ENCODE results near the gene CACNB3.

The CACNB3 gene

GRCh38 chr12:48781750-48782456, 36.4 kb upstream of the CACNB3 start:
- Histone ChIP-seq H3K36me3 (replicated peaks) (no peaks in the 10 kb centered on the region; the same call in 1 of the 2 replicates), H3K4me1 (no peaks in the 10 kb centered on the region), H3K4me3 (no peak overlapping the region), H3K27me3 (ENCODE audit: low read depth) (no peaks in the 10 kb centered on the region), H3K9me3 (no peaks in the 10 kb centered on the region)
- DNase-seq (ENCODE audit: low spot score in 2 of 2) = no peak
- in situ Hi-C loops (cut with MboI; ENCODE audit: low sequenced_read_pairs) = no loop called here

- Histone ChIP-seq H3K4me1 (peaks cover 4% of the 10 kb centered on the region; the same call in 1 of the 2 replicates), H3K27me3 (ENCODE audit: low read depth) (no peaks in the 10 kb centered on the region), H3K36me3 (replicated peaks) (no peaks in the 10 kb centered on the region), H3K9me3 (no peaks in the 10 kb centered on the region), H3K4me3 (no peak overlapping the region)
- DNase-seq (ENCODE audit: low spot score in 2 of 2) = no peak
- in situ Hi-C loops (cut with MboI; ENCODE audit: low sequenced_read_pairs) = no loop called here
Measured at GRCh38 chr12:48782457-48783395, 35.6 kb upstream of the CACNB3 start.

- no peak overlapping the region for H3K4me3 ChIP-seq
- DNase-seq (ENCODE audit: low spot score in 2 of 2) = no peak
- H3K9me3 ChIP-seq = no peaks in the 10 kb centered on the region
Measured at GRCh38 chr12:48783432-48783831, 34.9 kb upstream of the CACNB3 start.

GRCh38 chr12:48786591-48787544, 31.4 kb upstream of the CACNB3 start:
- peaks cover 7% of the 10 kb centered on the region for H3K4me1 ChIP-seq
- in situ Hi-C loops (cut with MboI; ENCODE audit: low sequenced_read_pairs) = no loop called here
- no peaks in the 10 kb centered on the region for H3K36me3 ChIP-seq (replicated peaks)
- no peaks in the 10 kb centered on the region for H3K27me3 ChIP-seq (ENCODE audit: low read depth)
- H3K9me3 ChIP-seq = no peaks in the 10 kb centered on the region
- no peak for DNase-seq (ENCODE audit: low spot score in 2 of 2)
- H3K4me3 ChIP-seq = no peak overlapping the region

More at GRCh38 chr12:48783432-48783831, 34.9 kb upstream of the CACNB3 start:
- H3K36me3 ChIP-seq (replicated peaks) = no peaks in the 10 kb centered on the region
- H3K27me3 ChIP-seq (ENCODE audit: low read depth) = no peaks in the 10 kb centered on the region
- peaks cover 7% of the 10 kb centered on the region for H3K4me1 ChIP-seq
- in situ Hi-C loops (cut with MboI; ENCODE audit: low sequenced_read_pairs) = no loop called here

- no peak for DNase-seq (ENCODE audit: low spot score in 2 of 2)
- H3K27me3 ChIP-seq (ENCODE audit: low read depth) = no peaks in the 10 kb centered on the region
- H3K4me1 ChIP-seq = peaks cover 7% of the 10 kb centered on the region
- H3K9me3 ChIP-seq = no peaks in the 10 kb centered on the region
- H3K36me3 ChIP-seq (replicated peaks) = no peaks in the 10 kb centered on the region
- H3K4me3 ChIP-seq = peak overlapping the region; percentile 72
- in situ Hi-C loops (cut with MboI; ENCODE audit: low sequenced_read_pairs) = no loop called here
Measured at GRCh38 chr12:48787791-48788523, 30.3 kb upstream of the CACNB3 start.

GRCh38 chr12:48788524-48788853, 29.8 kb upstream of the CACNB3 start:
- DNase-seq (ENCODE audit: low spot score in 2 of 2) = peak in 1 of 2 experiments; percentile 24
- Histone ChIP-seq H3K4me1 (peaks cover 7% of the 10 kb centered on the region), H3K36me3 (replicated peaks) (no peaks in the 10 kb centered on the region), H3K9me3 (no peaks in the 10 kb centered on the region), H3K4me3 (peak overlapping the region; percentile 72), H3K27me3 (ENCODE audit: low read depth) (no peaks in the 10 kb centered on the region)
- in situ Hi-C loops (cut with MboI; ENCODE audit: low sequenced_read_pairs) = no loop called here

GRCh38 chr12:48788854-48789775, 29.2 kb upstream of the CACNB3 start, which contains the start of gene ADCY6:
ADCY6 (minus strand) TSS chr12:48789089; CDS start chr12:48783434, 5,655 bp downstream.
- Histone ChIP-seq H3K4me1 (peaks cover 7% of the 10 kb centered on the region), H3K4me3 (peak within 1 kb of the TSS; percentile 72), H3K36me3 (replicated peaks) (no peaks in the 10 kb centered on the region), H3K27me3 (ENCODE audit: low read depth) (no peaks in the 10 kb centered on the region), H3K9me3 (no peaks in the 10 kb centered on the region)
- DNase-seq (ENCODE audit: low spot score in 2 of 2) = peak; percentile 61 to 84
- in situ Hi-C loops (cut with MboI; ENCODE audit: low sequenced_read_pairs) = no loop called here

- Histone ChIP-seq H3K36me3 (replicated peaks) (no peaks in the 10 kb centered on the region), H3K4me1 (peaks cover 10% of the 10 kb centered on the region), H3K4me3 (peak overlapping the region; percentile 72), H3K27me3 (ENCODE audit: low read depth) (no peaks in the 10 kb centered on the region), H3K9me3 (no peaks in the 10 kb centered on the region)
- in situ Hi-C loops (cut with MboI; ENCODE audit: low sequenced_read_pairs) = loop anchor here (10.0 kb wide), 1 partner anchor 245 kb away; no protein-coding TSS in a partner anchor
- DNase-seq (ENCODE audit: low spot score in 2 of 2) = no peak
Measured at GRCh38 chr12:48789858-48790326, 28.4 kb upstream of the CACNB3 start.

GRCh38 chr12:48793696-48794095, 24.6 kb upstream of the CACNB3 start:
- no peaks in the 10 kb centered on the region for H3K9me3 ChIP-seq
- no peak for DNase-seq (ENCODE audit: low spot score in 2 of 2)
- peaks cover 11% of the 10 kb centered on the region for H3K4me1 ChIP-seq
- in situ Hi-C loops (cut with MboI; ENCODE audit: low sequenced_read_pairs) = loop anchor here (10.0 kb wide), 1 partner anchor 249 kb away; no protein-coding TSS in a partner anchor
- H3K4me3 ChIP-seq = no peak overlapping the region
- H3K36me3 ChIP-seq (replicated peaks) = no peaks in the 10 kb centered on the region
- no peaks in the 10 kb centered on the region for H3K27me3 ChIP-seq (ENCODE audit: low read depth)

- in situ Hi-C loops (cut with MboI; ENCODE audit: low sequenced_read_pairs) = loop anchor here (5.0 to 10.0 kb wide), 2 partner anchors 43 to 250 kb away; no protein-coding TSS in a partner anchor
- no peaks in the 10 kb centered on the region for H3K36me3 ChIP-seq (replicated peaks)
- peaks cover 11% of the 10 kb centered on the region for H3K4me1 ChIP-seq
- H3K27me3 ChIP-seq (ENCODE audit: low read depth) = no peaks in the 10 kb centered on the region
- DNase-seq (ENCODE audit: low spot score in 2 of 2) = no peak
- H3K4me3 ChIP-seq = no peak overlapping the region
- no peaks in the 10 kb centered on the region for H3K9me3 ChIP-seq
Measured at GRCh38 chr12:48794870-48795269, 23.4 kb upstream of the CACNB3 start.

- in situ Hi-C loops (cut with MboI; ENCODE audit: low sequenced_read_pairs) = loop anchor here (5.0 to 10.0 kb wide), 2 partner anchors 44 to 251 kb away; no protein-coding TSS in a partner anchor
- no peaks in the 10 kb centered on the region for H3K36me3 ChIP-seq (replicated peaks)
- H3K4me1 ChIP-seq = peaks cover 11% of the 10 kb centered on the region
- DNase-seq (ENCODE audit: low spot score in 2 of 2) = peak; percentile 84
- no peaks in the 10 kb centered on the region for H3K27me3 ChIP-seq (ENCODE audit: low read depth)
- H3K9me3 ChIP-seq = no peaks in the 10 kb centered on the region
- H3K4me3 ChIP-seq = no peak overlapping the region
Measured at GRCh38 chr12:48795550-48796455, 22.5 kb upstream of the CACNB3 start.

Data from HAP-1 (cell line).